HG03108 (cell line): ENCODE measurements around the gene CLTCL1.
"Not testable (repeated sequence)": the region's sequence is repeated elsewhere in the genome, so short reads cannot be mapped to it uniquely, and the experiment has no call there.

Source experiments
- ATAC-seq: cut with Tn5 transposase; IDR thresholded peaks from one replicate; pipeline ENCODE4 v1.9.1; 2021; ENCODE audit warnings: moderate library complexity; ENCODE audit not compliant: unreplicated experiment

The CLTCL1 gene

DNA sequence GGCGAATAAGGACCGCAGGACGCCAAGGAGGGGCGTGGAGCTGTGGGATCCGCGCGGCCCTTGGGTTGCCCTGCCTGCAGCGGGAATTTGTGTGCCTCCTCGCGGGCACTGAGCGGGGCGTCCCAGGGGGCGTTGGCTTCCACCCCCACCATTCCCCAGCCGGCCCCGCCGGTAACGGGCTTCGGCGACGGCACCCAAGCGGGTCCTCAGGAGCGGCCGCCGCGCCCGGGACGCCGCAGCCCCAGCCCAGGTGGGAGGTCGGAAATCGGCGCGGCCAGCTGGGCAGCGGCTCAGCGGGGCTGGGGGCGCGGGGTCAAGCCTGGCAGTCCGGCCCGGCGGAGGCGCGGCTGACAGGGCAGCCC is 320 bp downstream of the CLTCL1 start:
- ATAC-seq = peak; percentile 9

- no peak for ATAC-seq
These were observed 910 bp downstream of the CLTCL1 start for GRCh38 chr22:19290400-19291217.

DNA sequence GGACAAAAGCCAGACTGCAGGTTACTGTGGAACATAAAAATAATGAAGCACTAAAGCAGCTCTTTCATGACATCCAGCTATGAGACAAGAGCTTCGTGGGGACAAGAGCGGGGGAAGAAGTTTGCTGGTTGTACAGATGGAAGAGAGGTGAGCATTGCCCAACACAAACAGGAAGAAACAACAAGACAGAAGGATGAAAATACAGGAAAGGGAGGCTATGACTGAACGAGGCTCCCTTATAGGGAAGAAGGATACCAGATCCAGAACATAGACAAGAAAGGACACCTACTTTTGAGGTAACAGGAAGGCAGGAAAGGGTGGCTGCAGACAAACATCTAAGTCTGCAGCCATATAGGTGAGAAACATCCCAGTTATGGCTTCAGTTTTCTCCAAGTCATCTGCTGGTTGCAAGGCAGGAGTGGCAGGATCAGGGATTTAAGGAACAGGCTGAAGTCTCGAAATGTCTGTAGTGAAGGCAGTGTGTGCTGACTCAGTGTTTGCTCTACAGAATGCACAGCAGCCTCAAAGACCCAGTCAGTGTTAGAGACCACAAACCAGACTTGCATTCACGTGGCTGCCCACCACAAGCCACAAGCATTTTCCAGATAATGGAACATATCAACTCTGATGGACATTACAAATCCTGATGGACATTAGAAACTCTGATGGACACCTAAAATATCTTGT is 1.9 kb downstream of the CLTCL1 start:
- ATAC-seq = no peak

- no peak for ATAC-seq
These were observed 3.6 kb downstream of the CLTCL1 start for GRCh38 chr22:19287889-19288288.

DNA sequence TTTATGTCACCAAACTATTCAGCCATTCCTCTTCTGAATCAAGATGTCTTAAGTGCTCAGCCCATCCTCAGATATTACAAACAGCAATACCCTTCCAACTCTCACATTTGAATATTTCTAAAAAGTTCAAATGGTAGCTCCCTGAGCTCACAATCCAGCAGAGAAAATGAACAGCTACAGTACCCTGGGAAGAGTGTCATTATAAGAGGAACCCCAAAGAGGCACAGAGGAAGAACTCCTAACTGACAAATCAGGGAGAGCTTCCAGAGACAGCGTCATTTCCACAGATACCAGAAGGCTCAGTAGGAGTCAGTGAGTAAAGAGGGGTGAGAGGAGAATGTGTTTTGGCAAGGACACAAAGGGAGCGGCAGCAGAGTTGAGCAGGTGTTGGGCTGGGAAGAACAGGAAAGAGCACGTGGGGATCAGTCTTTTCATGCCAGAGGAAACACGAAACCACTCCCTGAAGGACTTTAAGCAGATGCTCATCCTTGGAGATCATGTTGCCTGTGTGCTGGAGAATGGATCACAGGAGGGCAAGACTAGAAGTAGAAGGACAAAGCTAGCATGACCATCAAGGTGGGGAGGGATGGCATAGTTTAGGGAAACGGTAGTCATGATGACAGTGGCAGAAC is 4.3 kb downstream of the CLTCL1 start:
- no peak for ATAC-seq

DNA sequence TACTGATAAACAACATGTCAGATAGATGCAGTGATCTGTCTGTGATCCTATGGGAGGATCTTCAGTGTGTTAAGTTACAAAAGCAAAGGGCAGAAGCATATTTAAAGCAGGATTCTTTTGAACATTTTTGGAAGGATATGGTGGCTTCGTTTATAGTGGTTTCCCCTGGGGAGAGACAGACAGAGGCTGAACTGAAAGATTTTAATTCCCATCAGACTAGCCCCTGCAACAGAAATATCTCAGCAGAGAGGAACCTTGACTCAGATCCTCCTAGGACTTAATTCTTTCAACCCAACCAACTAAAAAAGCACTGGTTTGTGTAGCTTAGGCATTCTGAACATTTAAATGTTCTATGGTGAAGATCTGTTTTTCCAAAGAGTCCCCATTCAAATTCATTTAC is 5.7 kb downstream of the CLTCL1 start:
- ATAC-seq = no peak

- not testable (repeated sequence) for ATAC-seq
These were observed 12.4 kb downstream of the CLTCL1 start for GRCh38 chr22:19279143-19279542.

GRCh38 chr22:19277785-19278184 is 13.7 kb downstream of the CLTCL1 start:
- no peak for ATAC-seq

DNA sequence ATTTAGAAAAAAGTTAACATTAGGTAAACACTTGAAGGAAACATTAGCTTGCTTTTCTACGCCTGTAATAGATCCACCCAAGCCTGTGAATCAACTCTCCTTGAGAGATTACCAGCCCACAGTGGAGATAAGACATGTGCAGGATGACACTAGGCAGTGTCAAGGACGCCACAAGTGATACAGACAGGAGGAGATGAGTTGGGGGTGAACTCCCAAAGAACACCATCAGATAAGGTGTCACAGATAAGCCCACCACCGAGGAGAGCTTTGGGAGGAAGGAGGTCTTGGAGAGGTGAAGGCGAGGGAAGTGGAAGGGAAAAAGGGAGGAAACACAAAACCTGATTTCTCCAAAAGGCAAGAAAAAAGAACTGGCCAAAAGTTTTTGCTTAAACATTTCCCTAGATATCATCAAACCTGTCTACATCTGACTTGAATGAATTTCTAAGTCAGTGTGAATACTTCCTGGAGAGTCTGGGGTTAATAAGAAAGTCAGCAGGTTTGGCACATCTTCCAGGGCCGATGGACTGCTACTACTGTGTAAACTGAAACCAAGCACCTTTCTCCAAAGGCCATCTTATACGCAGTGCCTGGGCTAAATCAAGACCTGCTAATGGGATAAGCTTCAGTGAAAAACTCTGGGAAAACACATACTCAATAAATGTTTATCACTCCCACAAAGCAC is 15.5 kb downstream of the CLTCL1 start:
- no peak for ATAC-seq

DNA sequence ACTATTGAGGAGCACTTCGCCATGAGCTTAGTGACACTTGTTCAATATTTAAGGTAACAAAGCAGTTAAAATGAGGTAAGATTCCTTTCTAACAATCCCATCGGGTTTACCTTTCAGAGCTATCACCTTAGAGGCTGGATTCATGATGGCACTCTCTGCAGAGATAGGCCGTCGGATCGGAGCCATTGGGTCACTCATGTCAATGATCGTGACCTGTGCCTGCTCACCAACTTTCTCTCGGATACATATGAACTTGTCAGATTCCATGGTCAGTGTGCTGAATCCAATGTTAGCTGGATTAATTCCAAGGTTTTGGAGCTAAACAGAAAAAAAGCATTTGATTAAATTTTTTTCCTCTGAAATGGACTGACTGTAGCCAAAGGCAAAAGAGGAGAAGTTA is 16.0 kb downstream of the CLTCL1 start:
- ATAC-seq = no peak

- ATAC-seq = no peak
These were observed 16.4 kb downstream of the CLTCL1 start for GRCh38 chr22:19275104-19275503.

GRCh38 chr22:19271856-19272535 is 19.5 kb downstream of the CLTCL1 start:
- no peak for ATAC-seq

- no peak for ATAC-seq
These were observed 20.2 kb downstream of the CLTCL1 start for GRCh38 chr22:19271273-19271855.

GRCh38 chr22:19270873-19271272 is 20.6 kb downstream of the CLTCL1 start:
- ATAC-seq = no peak

DNA sequence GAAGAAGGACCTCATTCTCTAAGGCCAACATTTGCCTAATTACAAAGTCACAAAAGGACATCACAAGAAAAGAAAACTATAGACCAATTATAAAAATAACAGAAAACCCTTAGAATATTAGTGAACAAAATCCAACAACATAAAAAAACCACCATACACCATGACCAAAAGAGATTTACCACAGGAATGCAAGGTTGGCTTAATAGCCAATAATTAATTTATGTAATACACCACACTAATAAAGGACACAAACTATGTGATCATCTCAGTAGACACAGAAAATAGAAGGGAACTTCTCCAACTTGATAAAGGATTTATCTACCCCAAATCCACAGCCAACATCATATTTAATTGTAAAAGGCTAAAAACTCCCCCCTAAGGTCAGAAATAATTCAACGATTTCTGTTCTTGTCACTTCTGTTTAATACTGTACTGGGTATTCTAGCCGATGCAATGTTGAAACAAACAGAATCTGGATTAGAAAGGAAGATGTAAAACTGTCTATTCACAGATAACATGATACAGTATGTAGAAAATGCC is 24.9 kb downstream of the CLTCL1 start:
- no peak for ATAC-seq

GRCh38 chr22:19265779-19266178 is 25.7 kb downstream of the CLTCL1 start:
- ATAC-seq = no peak

DNA sequence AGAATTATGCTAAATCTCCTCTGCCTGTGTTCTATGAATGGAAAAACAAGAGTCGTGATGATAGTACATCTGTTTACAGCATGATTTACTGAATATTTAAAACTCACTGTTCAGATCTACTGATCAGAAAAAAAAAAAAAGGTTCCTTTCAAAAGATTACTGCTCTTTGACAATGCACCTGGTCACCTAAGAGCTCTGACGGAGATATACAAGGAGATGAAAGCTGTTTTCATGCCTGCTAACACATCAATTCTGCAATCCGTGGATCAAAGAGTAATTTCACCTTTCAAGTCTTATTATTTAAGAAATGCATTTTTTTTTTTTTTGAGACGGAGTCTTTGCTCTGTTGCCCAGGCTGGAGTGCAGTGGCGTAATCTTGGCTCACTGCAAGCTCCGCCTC is 30.7 kb downstream of the CLTCL1 start:
- no peak for ATAC-seq

GRCh38 chr22:19260194-19260593 is 31.3 kb downstream of the CLTCL1 start:
- no peak for ATAC-seq

GRCh38 chr22:19258968-19259288 is 32.6 kb downstream of the CLTCL1 start:
- not testable (repeated sequence) for ATAC-seq

GRCh38 chr22:19258371-19258770 is 33.1 kb downstream of the CLTCL1 start:
- no peak for ATAC-seq
